H1 (cell line): Measurements from ENCODE around the gene POPDC2. TPM values are rescaled to one million over a fixed set of nuclear protein-coding genes. Genes with fewer than 3 reads are reported as not detected.

Experiments used
- CTCF ChIA-PET: fragments of 300-600 bp; sonication (Branson Sonifier 250); formaldehyde crosslinking; loops from one replicate; lab custom pipeline; 2021; ENCODE audit not compliant: partially characterized antibody; lab: Charles Lee
- POLR2A ChIA-PET: fragments of 300-600 bp; sonication (Branson Sonifier 250); formaldehyde crosslinking; loops from one replicate; lab custom pipeline; 2021; ENCODE audit warnings: inconsistent platforms; ENCODE audit not compliant: partially characterized antibody; lab: Charles Lee
- DNase-seq, 2 experiments: peaks; one replicate each; pipeline versions ENCODE4 v3.0.0 to v3.0.0-alpha.2; 2010 to 2022; ENCODE audit warnings: low spot score in 2 of 2, low read depth in 1 of 2, mixed read lengths in 1 of 2
- FAIRE-seq: peaks from 2 replicates; lab custom pipeline; 2011; peaks lifted over from hg19 to GRCh38; lab: Jason Lieb, UNC
- H2AFZ ChIP-seq: 2 replicates; pipeline ENCODE4 v1.8.1; 2012; ENCODE audit warnings: low read length, inconsistent platforms
- H2AK5ac ChIP-seq: 2 replicates; pipeline ENCODE4 v1.6.1; 2013; ENCODE audit warnings: low read depth, low read length
- H2BK120ac ChIP-seq: replicated peaks from 2 replicates; pipeline ENCODE3; 2013; ENCODE audit warnings: low read depth, low read length, inconsistent platforms
- H2BK12ac ChIP-seq: 2 replicates; pipeline ENCODE4 v1.6.1; 2013; ENCODE audit warnings: low read depth, low read length
- H2BK15ac ChIP-seq: 2 replicates; pipeline ENCODE4 v1.6.1; 2013; ENCODE audit warnings: low read length
- H2BK20ac ChIP-seq: 2 replicates; pipeline ENCODE4 v1.6.1; 2013; ENCODE audit warnings: low read length
- H2BK5ac ChIP-seq: 2 replicates; pipeline ENCODE4 v1.6.1; 2013; ENCODE audit warnings: low read depth, low read length
- H3K14ac ChIP-seq: 2 replicates; pipeline ENCODE4 v1.6.1; 2013; ENCODE audit warnings: inconsistent platforms; ENCODE audit not compliant: insufficient read length
- H3K18ac ChIP-seq: 2 replicates; pipeline ENCODE4 v1.6.1; 2013; ENCODE audit warnings: low read length; ENCODE audit errors: extremely low read depth
- H3K23ac ChIP-seq: 2 replicates; pipeline ENCODE4 v1.6.1; 2013; ENCODE audit warnings: inconsistent platforms; ENCODE audit not compliant: insufficient read length
- H3K23me2 ChIP-seq: 2 replicates; pipeline ENCODE4 v1.6.1; 2013; ENCODE audit warnings: low read depth, low read length
- H3K27ac ChIP-seq: 2 replicates; pipeline ENCODE4 v1.6.1; 2011; ENCODE audit warnings: low read depth, low read length, inconsistent platforms
- H3K27me3 ChIP-seq, 4 experiments: replicated peaks in 1 of 4; 1 replicate in 1 of 4; 2 replicates in 3 of 4; pipeline versions ENCODE4 v1.6.1 to v1.8.1; 2011 to 2013; ENCODE audit warnings: low read length in 3 of 4, mild to moderate bottlenecking in 3 of 4, inconsistent platforms in 2 of 4, mixed read lengths in 2 of 4, moderate library complexity in 1 of 4; ENCODE audit not compliant: control insufficient read depth in 3 of 4, insufficient read depth in 3 of 4; ENCODE audit errors: extremely low read depth in 1 of 4
- H3K36me3 ChIP-seq, 4 experiments: 2 replicates each; pipeline versions ENCODE4 v1.6.1 to v1.8.1; 2011 to 2013; ENCODE audit warnings: mild to moderate bottlenecking in 4 of 4, low read length in 3 of 4, moderate library complexity in 2 of 4, control low read depth in 1 of 4, inconsistent platforms in 1 of 4; ENCODE audit not compliant: insufficient read depth in 4 of 4, control insufficient read depth in 2 of 4
- H3K4ac ChIP-seq: replicated peaks from 2 replicates; pipeline ENCODE3; 2013; ENCODE audit warnings: low read length, low read depth, mixed read lengths, inconsistent platforms; ENCODE audit not compliant: insufficient read length
- H3K4me1 ChIP-seq, 4 experiments: replicated peaks in 1 of 4; 1 replicate in 1 of 4; 2 replicates in 3 of 4; pipeline versions ENCODE4 v1.6.1 to v1.8.1; 2011 to 2013; ENCODE audit warnings: low read length in 3 of 4, inconsistent platforms in 2 of 4, mixed read lengths in 1 of 4; ENCODE audit not compliant: insufficient read depth in 4 of 4, control insufficient read depth in 3 of 4
- H3K4me2 ChIP-seq, 2 experiments: 2 replicates each; pipeline versions ENCODE4 v1.6.1 to v1.8.1; 2011 to 2013; ENCODE audit warnings: low read depth in 2 of 2, low read length in 2 of 2, control low read depth in 1 of 2, inconsistent platforms in 1 of 2, mild to moderate bottlenecking in 1 of 2; ENCODE audit not compliant: insufficient read depth in 1 of 2
- H3K4me3 ChIP-seq, 4 experiments: fragments of 200-600, 300-600 bp in 1 of 4; sonication (generic), shearing (Covaris generic), sonication (Bioruptor Twin) in 1 of 4; 2 replicates each; pipeline versions ENCODE4 v1.5.1 to v1.8.1; 2011 to 2016; ENCODE audit warnings: low read length in 4 of 4, low read depth in 3 of 4, control low read depth in 2 of 4, inconsistent platforms in 2 of 4, mild to moderate bottlenecking in 2 of 4, mixed read lengths in 1 of 4, moderate library complexity in 1 of 4; ENCODE audit not compliant: insufficient read depth in 2 of 4; ENCODE audit errors: extremely low read depth in 1 of 4
- H3K56ac ChIP-seq: replicated peaks from 2 replicates; pipeline ENCODE3; 2013; ENCODE audit warnings: low read depth, mild to moderate bottlenecking, mixed read lengths, low read length, inconsistent platforms; ENCODE audit not compliant: insufficient read length
- H3K79me1 ChIP-seq: 2 replicates; pipeline ENCODE4 v1.6.1; 2013; ENCODE audit warnings: low read depth, low read length, control low read depth
- H3K79me2 ChIP-seq, 2 experiments: 2 replicates each; pipeline versions ENCODE4 v1.6.1 to v1.8.1; 2012 to 2013; ENCODE audit warnings: low read length in 2 of 2, mild to moderate bottlenecking in 2 of 2, inconsistent platforms in 1 of 2; ENCODE audit not compliant: insufficient read depth in 2 of 2, control insufficient read depth in 1 of 2
- H3K9ac ChIP-seq, 4 experiments: replicated peaks in 1 of 4; 1 replicate in 1 of 4; 2 replicates in 3 of 4; pipeline versions ENCODE4 v1.6.1 to v1.8.1; 2011 to 2013; ENCODE audit warnings: low read depth in 3 of 4, low read length in 3 of 4, control low read depth in 2 of 4, mild to moderate bottlenecking in 2 of 4, moderate library complexity in 2 of 4, inconsistent platforms in 1 of 4; ENCODE audit errors: extremely low read depth in 1 of 4
- H3K9me3 ChIP-seq, 2 experiments: 2 replicates each; pipeline versions ENCODE4 v1.6.1 to v1.8.1; 2012 to 2013; ENCODE audit warnings: mild to moderate bottlenecking in 2 of 2, moderate library complexity in 2 of 2, control low read depth in 1 of 2, inconsistent platforms in 1 of 2, low read depth in 1 of 2, low read length in 1 of 2, mixed read lengths in 1 of 2; ENCODE audit not compliant: insufficient read depth in 2 of 2
- H4K20me1 ChIP-seq, 2 experiments: replicated peaks in 1 of 2; 2 replicates each; pipeline versions ENCODE3 to v1.8.1; 2011 to 2013; ENCODE audit warnings: inconsistent platforms in 2 of 2, low read length in 2 of 2, mild to moderate bottlenecking in 1 of 2; ENCODE audit not compliant: insufficient read depth in 2 of 2, control insufficient read depth in 1 of 2
- H4K5ac ChIP-seq: 2 replicates; pipeline ENCODE4 v1.6.1; 2013; ENCODE audit warnings: low read length, low read depth, mixed read lengths, inconsistent platforms; ENCODE audit not compliant: insufficient read length
- H4K8ac ChIP-seq: 2 replicates; pipeline ENCODE4 v1.8.0; 2013; ENCODE audit warnings: mild to moderate bottlenecking, moderate library complexity, low read length, inconsistent platforms; ENCODE audit not compliant: insufficient read depth; ENCODE audit errors: extremely low read depth
- H4K91ac ChIP-seq: replicated peaks from 2 replicates; pipeline ENCODE3; 2013; ENCODE audit warnings: low read length, mixed read lengths, inconsistent platforms; ENCODE audit not compliant: insufficient read length
- ASH2L ChIP-seq: fragments of 200-600, 300-600 bp; sonication (generic); IDR thresholded peaks from one replicate; pipeline ENCODE4 v1.7.1; 2017; ENCODE audit warnings: low read length
- BCL11A ChIP-seq, 2 experiments: IDR thresholded peaks; one replicate each; pipeline ENCODE4 v1.6.1; 2011; ENCODE audit warnings: low read depth in 2 of 2, low read length in 2 of 2, mild to moderate bottlenecking in 2 of 2
- CEBPB ChIP-seq: IDR thresholded peaks from 2 replicates; pipeline ENCODE4 v1.6.1; 2012; ENCODE audit warnings: low read depth, low read length
- CHD1 ChIP-seq: IDR thresholded peaks from 2 replicates; pipeline ENCODE4 v1.6.1; 2012; ENCODE audit warnings: low read depth, low read length, improper control_type of control experiment
- JUN ChIP-seq: IDR thresholded peaks from 2 replicates; pipeline ENCODE4 v1.6.1; 2011; ENCODE audit warnings: low read depth, mild to moderate bottlenecking, improper control_type of control experiment, low read length
- KDM4A ChIP-seq: IDR thresholded peaks from one replicate; pipeline ENCODE4 v1.7.1; 2012; ENCODE audit warnings: low read depth, mild to moderate bottlenecking, moderate library complexity, low read length, inconsistent platforms; ENCODE audit not compliant: severe bottlenecking
- POLR2AphosphoS5 ChIP-seq: IDR thresholded peaks from 2 replicates; pipeline ENCODE4 v1.6.1; 2011; ENCODE audit warnings: low read depth, low read length
- POU5F1 ChIP-seq: IDR thresholded peaks from 2 replicates; pipeline ENCODE4 v1.6.1; 2011; ENCODE audit warnings: low read depth, mild to moderate bottlenecking, low read length, moderate library complexity
- SP1 ChIP-seq: IDR thresholded peaks from 2 replicates; pipeline ENCODE4 v1.6.1; 2011; ENCODE audit warnings: low read depth, low read length
- SUZ12 ChIP-seq: fragments of 200-600 bp; sonication (generic); IDR thresholded peaks from 2 replicates; pipeline ENCODE4 v1.6.1; 2012; ENCODE audit warnings: mild to moderate bottlenecking, inconsistent platforms, low read length, moderate library complexity, mixed read lengths
- WGBS, 2 experiments: shearing (Covaris generic) in 1 of 2; methylation state at CpG; one replicate each; pipeline versions ENCODE4 v1.1.6 to v1.1.7; 2013 to 2015; ENCODE audit warnings: low lambda C conversion rate in 2 of 2, mixed read lengths in 2 of 2, inconsistent platforms in 1 of 2, low coverage in 1 of 2, missing lambda C conversion rate in 1 of 2; ENCODE audit not compliant: insufficient replicate concordance in 2 of 2, insufficient coverage in 1 of 2, insufficient read length in 1 of 2; ENCODE audit errors: extremely low coverage in 1 of 2, missing lambda C conversion rate in 1 of 2; 5-methylcytosine and 5-hydroxymethylcytosine counted together
- polyA plus RNA-seq, 7 experiments: library from polyadenylated mRNA; depleted of rRNA in 3 of 7; stranded (reverse) in 5 of 7; unstranded in 2 of 7; fragments of >200 nt in 5 of 7; fragments of 200-250 nt in 2 of 7; gene quantifications; 1 replicate in 5 of 7; 2 replicates in 1 of 7; 4 replicates in 1 of 7; pipeline versions ENCODE4 v1.2.1 to v1.2.3, GENCODE V29; 2011 to 2013; ENCODE audit warnings: missing spikeins in 2 of 7, mixed read lengths in 2 of 7
- total RNA-seq: library from RNA; stranded (reverse); fragmentation: NEBNext Ultra II Directional; extraction: Animal tissue kit (Norgen Biotek cat#: 25700); gene quantifications from 2 replicates; pipeline ENCODE4 v1.2.1, GENCODE V29; 2021
- TF ChIP-seq, protein P1 (sequence below): IDR thresholded peaks from 2 replicates; pipeline ENCODE4 v1.6.1; 2011; ENCODE audit warnings: low read depth, mild to moderate bottlenecking, low read length; ENCODE audit not compliant: insufficient read depth

Gene POPDC2
- total and polyA plus RNA-seq, 2 of the 8 experiments (the other 6 are each of a cell fraction or from before 2014, with no cell fraction given): 0.65 to 1.1 TPM

DNA sequence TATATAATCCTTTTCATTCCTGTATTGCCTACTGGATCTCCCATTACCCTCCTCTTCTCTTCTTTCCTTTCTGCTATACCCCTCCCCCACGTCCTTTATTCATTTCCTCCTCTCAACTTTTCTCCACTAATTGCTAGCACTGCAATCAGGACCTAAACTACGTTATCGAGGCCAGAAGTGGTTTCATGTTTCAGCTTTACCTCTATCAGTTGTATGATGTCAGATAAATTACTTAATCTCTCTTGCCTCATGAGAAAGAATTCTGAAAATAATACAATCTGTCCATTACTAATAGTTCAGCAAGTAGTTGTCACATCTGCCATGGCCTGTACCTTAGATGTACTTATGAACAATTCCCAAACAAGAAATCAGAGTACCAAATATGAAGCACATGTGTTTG, 10.6 kb downstream of the POPDC2 start:
- CTCF ChIA-PET: interaction anchor here (0.9 to 3.0 kb wide), 3 partner anchors 8 to 49 kb away, joined by 3 to 10 read pairs (median 5); no protein-coding TSS in a partner anchor
- no peak overlapping the region for H4K8ac ChIP-seq

More for the DNA sequence above, 10.6 kb downstream of the POPDC2 start:
- Histone ChIP-seq H2BK20ac (no peak overlapping the region), H2BK120ac (no peak overlapping the region), H4K5ac (no peak overlapping the region), H3K27ac (no peak overlapping the region), H3K23ac (no peak overlapping the region), H2AFZ (no peak overlapping the region), H2BK5ac (no peak overlapping the region), H3K18ac (no peak overlapping the region), H3K23me2 (no peaks in the 10 kb centered on the region), H3K9me3 (no peaks in the 10 kb centered on the region), H3K14ac (no peak overlapping the region), H3K79me1 (no peaks in the 10 kb centered on the region), H3K4me3 (no peak overlapping the region), H4K20me1 (no peaks in the 10 kb centered on the region), H3K4me2 (no peak overlapping the region), H3K4me1 (peaks cover 0 to 7% (median 2%) of the 10 kb centered on the region in 4 experiments; a peak in 3 of 7 replicates), H3K36me3 (no peaks in the 10 kb centered on the region), H2BK15ac (no peak overlapping the region), H2AK5ac (no peak overlapping the region), H3K56ac (no peak overlapping the region), H4K91ac (no peak overlapping the region), H2BK12ac (no peak overlapping the region), H3K27me3 (no peaks in the 10 kb centered on the region), H3K79me2 (no peaks in the 10 kb centered on the region), H3K4ac (no peak overlapping the region), H3K9ac (no peak overlapping the region)
- DNase-seq (no peak), FAIRE-seq (no peak)
- TF ChIP-seq POU5F1 (no peak), CHD1 (no peak), SP1 (no peak), JUN (no peak), SUZ12 (no peak), BCL11A (IDR thresholded peaks at IDR 0.05; ENCODE audit: low read depth in 2 of 2, low read length in 2 of 2) (no peak), POLR2AphosphoS5 (no peak), CEBPB (no peak), KDM4A (no peak), ASH2L (no peak)
- TF ChIP-seq, protein P1, sequence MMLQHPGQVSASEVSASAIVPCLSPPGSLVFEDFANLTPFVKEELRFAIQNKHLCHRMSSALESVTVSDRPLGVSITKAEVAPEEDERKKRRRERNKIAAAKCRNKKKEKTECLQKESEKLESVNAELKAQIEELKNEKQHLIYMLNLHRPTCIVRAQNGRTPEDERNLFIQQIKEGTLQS: no peak
- POLR2A ChIA-PET: no interaction called here
- WGBS, 2 experiments: 73 to 100% methylated on average over 1 to 3 of the region's 3 CpGs
